ENCODE measurements around the gene RAB35.

The RAB35 gene

GRCh38 chr12:120102189-120103043 lies 14.1 kb downstream of the RAB35 start:
- DNase-seq, result no peak

DNA sequence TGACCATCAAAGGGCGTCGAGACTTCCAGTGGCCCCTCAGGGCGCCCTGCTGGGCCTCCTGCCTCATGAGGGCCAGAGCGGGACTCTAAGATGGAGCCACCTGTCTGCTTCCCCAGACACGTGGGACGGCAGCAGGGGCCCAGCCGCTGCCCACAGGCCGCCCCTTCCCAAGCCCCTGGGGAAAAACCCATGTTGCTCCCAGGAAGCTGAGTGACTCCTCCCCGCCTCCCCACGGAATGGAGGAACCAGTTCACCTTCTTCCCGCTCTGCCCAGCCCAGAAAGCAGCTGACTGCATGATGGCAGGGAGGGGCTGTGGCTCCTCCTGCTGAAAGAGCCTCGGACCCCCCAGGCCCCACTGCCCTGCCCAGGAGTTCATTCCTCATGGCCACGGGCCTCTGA lies 14.9 kb downstream of the RAB35 start:
- DNase-seq, result no peak

GRCh38 chr12:120101182-120101581 lies 15.4 kb downstream of the RAB35 start:
- DNase-seq, result no peak

- DNase-seq, result no peak
Measured at GRCh38 chr12:120100630-120101029, 15.9 kb downstream of the RAB35 start.

DNA sequence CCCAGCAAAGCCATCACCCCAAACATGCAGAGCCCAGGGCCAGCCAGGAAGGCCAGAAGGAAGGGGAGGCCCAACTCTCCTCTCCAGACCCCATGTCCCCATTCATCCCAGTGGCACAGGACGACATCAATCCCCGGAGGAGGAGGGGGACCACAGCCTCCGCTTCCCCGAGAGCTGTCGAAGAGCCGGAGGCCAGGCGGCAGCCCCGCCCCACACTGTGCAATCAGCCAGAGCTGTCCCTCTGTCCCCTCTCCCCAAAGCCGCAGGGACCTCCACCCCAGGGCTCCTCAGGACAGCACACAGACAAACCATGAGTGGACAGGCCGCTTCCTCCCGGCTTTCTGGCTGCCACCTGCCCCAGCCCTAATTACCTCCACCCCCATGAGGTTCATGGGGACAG lies 16.8 kb downstream of the RAB35 start:
- DNase-seq, result no peak

GRCh38 chr12:120098756-120099470 lies 17.6 kb downstream of the RAB35 start:
- no peak for DNase-seq

GRCh38 chr12:120096671-120097202 lies 19.8 kb downstream of the RAB35 start:
- no peak for DNase-seq

GRCh38 chr12:120095736-120096135 lies 20.8 kb downstream of the RAB35 start:
- DNase-seq, result no peak

DNA sequence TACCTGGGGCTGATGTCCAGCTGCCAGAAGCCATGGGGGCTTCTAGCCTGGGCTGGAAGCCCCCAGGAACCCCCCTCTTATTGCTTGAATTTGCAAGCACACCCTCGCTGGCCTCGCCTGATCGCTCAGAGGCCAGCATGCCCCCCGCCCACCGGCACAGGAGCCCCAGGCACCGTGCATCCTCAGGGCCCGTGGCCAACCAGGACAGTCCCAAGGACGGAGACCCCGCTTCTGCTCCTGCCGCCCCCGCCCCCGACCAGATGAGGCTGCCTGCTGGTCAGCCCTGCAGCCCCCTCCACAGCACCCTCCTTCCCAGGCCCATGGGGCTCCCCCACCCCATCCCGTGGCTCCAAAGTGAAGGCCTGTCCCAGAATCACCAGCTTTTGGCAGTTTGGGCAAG lies 21.2 kb downstream of the RAB35 start:
- DNase-seq, result no peak

DNA sequence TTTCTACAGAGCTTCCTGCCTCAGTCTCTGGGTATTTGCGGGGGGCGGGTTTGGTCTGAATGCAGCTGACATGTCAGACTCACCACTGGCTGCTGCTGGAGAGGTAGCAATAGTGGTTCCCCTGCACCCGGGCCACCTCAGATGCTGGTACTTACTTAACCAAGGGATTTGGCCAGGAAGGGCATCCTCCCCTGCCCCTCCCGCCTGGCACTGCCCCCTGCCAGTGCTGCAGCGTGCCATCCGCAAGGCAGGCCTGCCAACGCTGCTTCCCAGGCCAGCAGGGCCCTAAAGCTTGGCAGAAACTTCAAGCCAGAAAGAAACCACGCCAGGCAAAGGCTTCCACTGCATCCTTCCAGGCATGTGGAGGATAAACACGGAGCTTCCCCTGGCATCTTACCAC lies 22.1 kb downstream of the RAB35 start:
- no peak for DNase-seq

- DNase-seq, result no peak
Measured at GRCh38 chr12:120093592-120094355, 22.8 kb downstream of the RAB35 start.

GRCh38 chr12:120093336-120093591 lies 23.3 kb downstream of the RAB35 start:
- DNase-seq, result no peak

DNA sequence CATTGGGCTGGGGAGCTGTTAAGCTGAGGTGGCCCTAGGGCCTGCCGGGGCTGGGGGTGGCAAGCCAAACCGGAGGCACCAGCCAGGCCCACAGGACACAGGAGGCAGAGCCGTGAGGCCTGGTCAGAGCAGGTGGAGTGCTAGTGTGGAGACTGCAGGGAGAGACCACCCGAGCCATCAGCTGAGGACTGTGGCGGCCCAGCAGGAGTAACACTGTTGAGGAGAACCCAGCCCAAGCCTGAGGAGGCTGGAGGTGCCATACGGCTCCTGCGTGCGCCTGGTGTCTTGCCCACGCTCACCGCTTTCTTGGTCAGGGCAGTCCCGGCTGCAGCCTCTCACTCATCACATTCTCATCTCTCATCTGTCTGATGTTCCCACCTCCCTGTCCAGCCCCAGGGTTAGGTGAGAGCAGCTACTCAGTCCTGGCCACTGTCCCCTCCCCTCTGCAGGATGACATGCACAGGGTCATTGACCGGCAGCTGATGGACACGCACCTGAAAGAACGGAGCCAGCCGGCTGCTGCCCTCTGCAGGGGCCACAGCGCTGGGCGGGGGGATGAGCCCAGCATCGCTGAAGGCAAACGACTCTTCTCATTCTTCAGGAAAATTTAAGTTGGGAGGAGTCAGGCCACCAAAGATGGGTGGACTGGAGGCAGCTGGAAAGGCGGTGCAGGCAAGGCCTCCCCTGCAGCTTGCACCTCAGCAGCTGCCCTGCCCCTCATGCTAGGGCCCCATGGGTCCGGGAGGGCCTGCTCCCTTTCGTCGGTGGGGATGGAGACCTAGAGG lies 23.8 kb downstream of the RAB35 start:
- DNase-seq, result no peak

GRCh38 chr12:120091371-120092090 lies 25.0 kb downstream of the RAB35 start:
- DNase-seq, result no peak

DNA sequence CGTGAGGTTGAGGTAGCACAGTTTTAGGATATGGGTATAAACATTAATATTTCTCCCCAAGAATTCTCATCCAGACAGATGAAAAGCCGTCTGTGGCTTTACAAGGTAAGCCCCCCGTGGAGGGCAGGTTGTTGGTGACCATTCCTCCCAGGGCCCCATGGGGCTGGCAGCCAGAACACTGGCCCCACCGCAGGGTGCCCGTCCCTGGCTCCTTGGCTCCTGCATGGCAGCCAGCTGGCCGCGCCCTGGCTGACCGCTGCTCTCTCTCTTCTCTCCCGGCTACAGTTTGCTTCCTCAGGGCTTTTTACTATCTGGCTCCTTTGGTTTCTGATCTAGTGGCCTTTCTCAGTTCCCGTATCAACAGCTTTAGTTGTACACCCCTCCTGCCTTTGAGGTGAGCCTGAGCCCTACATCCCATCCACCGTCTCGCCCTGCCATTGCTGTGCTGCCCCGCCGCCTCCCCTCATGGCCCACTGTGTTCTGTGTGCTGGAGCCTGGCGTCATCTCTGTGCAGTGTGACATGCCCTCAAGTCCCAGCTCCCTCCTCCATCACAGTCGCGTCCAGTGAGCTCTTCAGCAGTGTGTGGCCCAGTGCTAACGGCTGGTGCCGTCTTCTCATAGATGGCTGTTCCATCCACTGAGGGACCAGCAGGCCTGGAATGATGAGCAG lies 25.8 kb downstream of the RAB35 start:
- DNase-seq, result no peak

- no peak for DNase-seq
Measured at GRCh38 chr12:120090206-120090605, 26.3 kb downstream of the RAB35 start.

GRCh38 chr12:120089796-120090195 lies 26.8 kb downstream of the RAB35 start:
- DNase-seq, result no peak

DNA sequence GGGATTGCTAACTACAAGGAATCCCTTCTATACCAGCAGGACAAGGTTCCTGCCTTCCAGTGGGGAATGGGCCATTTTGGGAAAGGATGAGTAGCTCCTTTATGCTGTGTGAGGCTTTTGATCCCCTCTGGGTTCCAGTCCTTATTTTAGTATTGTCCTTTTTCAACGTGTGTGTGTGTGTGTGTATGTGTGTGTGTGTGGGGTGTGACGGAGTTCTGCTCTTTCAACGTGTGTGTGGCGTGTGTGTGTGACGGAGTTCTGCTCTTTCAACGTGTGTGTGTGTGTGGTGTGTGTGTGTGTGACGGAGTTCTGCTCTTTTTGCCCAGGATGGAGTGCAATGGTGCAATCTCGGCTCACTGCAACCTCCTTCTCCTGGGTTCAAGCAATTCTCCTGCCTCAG lies 27.4 kb downstream of the RAB35 start:
- DNase-seq, result no peak

- DNase-seq, result peak; percentile 99
Measured at GRCh38 chr12:120086801-120087621, 29.5 kb downstream of the RAB35 start.

- DNase-seq, result no peak
Measured at GRCh38 chr12:120085920-120086645, 30.5 kb downstream of the RAB35 start.

Measured in stimulated activated CD8-positive, alpha-beta memory T cell treated with anti-CD3 and anti-CD28 coated beads, Interleukin-4, amount 100 ng/mL, for 48 hours (primary cell).